ENCODE data around the gene OSBPL2. TPM values are rescaled to one million over a fixed set of nuclear protein-coding genes. Genes with fewer than 3 reads are reported as not detected.

Gene OSBPL2
- total and polyA plus RNA-seq, 9 of the 15 experiments (the other 6 are each of a cell fraction or from before 2014, with no cell fraction given), result 2.5 to 25.6 (median 14.1) TPM

GRCh38 chr20:62240020-62240685 is 1.8 kb downstream of the OSBPL2 start (continued):
- TF ChIP-seq MNT (conservative IDR thresholded peaks at IDR 0.05) (no peak), TAF7 (tag; IDR thresholded peaks at IDR 0.05) (no peak), ZFP36 (IDR thresholded peaks at IDR 0.05; ENCODE audit: low read depth, low read length, partially characterized antibody) (peak; percentile 69), HMG20B (CRISPR knock-in tag; IDR thresholded peaks at IDR 0.05) (no peak), GATAD2A (IDR thresholded peaks at IDR 0.05) (no peak), TCFL5 (CRISPR knock-in tag; conservative IDR thresholded peaks at IDR 0.05) (no peak), KLF1 (tag; IDR thresholded peaks at IDR 0.05) (no peak), ZNF143 (CRISPR knock-in tag; IDR thresholded peaks at IDR 0.05) (no peak)
- TF ChIP-seq, protein P1, sequence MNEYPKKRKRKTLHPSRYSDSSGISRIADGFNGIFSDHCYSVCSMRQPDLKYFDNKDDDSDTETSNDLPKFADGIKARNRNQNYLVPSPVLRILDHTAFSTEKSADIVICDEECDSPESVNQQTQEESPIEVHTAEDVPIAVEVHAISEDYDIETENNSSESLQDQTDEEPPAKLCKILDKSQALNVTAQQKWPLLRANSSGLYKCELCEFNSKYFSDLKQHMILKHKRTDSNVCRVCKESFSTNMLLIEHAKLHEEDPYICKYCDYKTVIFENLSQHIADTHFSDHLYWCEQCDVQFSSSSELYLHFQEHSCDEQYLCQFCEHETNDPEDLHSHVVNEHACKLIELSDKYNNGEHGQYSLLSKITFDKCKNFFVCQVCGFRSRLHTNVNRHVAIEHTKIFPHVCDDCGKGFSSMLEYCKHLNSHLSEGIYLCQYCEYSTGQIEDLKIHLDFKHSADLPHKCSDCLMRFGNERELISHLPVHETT (CRISPR knock-in tag; conservative IDR thresholded peaks at IDR 0.05 in 1 of 2, IDR thresholded peaks at IDR 0.05 in 1 of 2), result no peak
- TF ChIP-seq, protein P2, sequence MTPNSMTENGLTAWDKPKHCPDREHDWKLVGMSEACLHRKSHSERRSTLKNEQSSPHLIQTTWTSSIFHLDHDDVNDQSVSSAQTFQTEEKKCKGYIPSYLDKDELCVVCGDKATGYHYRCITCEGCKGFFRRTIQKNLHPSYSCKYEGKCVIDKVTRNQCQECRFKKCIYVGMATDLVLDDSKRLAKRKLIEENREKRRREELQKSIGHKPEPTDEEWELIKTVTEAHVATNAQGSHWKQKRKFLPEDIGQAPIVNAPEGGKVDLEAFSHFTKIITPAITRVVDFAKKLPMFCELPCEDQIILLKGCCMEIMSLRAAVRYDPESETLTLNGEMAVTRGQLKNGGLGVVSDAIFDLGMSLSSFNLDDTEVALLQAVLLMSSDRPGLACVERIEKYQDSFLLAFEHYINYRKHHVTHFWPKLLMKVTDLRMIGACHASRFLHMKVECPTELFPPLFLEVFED (CRISPR knock-in tag; conservative IDR thresholded peaks at IDR 0.05), result no peak

Measured in K562 (cell line).